Measurements from ENCODE around the gene WASF2. TPM values are rescaled to one million over a fixed set of nuclear protein-coding genes. Genes with fewer than 3 reads are reported as not detected.

WASF2 gene
- total and polyA plus RNA-seq, 4 experiments from 2014 or later: 31.6 to 164 (median 122) TPM

- Mint-ChIP-seq H3K36me3 (peaks cover 5 to 15% of the 10 kb centered on the region in 2 donors), H3K4me3 (peak overlapping the region in 3 of 8 donors; percentile 5 to 62 (median 17)), H3K27me3 (no peaks in the 10 kb centered on the region), H3K4me1 (peaks cover 13 to 36% (median 23%) of the 10 kb centered on the region in 4 donors), H3K27ac (peak overlapping the region in 6 of 7 donors; percentile 74 to 88 (median 80)), H3K9me3 (no peaks in the 10 kb centered on the region)
- Histone ChIP-seq H3K27me3 (ENCODE audit: insufficient read depth, low read length) (no peaks in the 10 kb centered on the region), H3K4me3 (ENCODE audit: low read length in 2 of 2) (no peak overlapping the region), H3K36me3 (ENCODE audit: insufficient read depth, low read length) (peaks cover 5% of the 10 kb centered on the region), H3K4me1 (ENCODE audit: insufficient read depth, low read length) (peaks cover 25% of the 10 kb centered on the region), H3K27ac (ENCODE audit: low read depth, low read length) (no peak overlapping the region), H3K9me3 (ENCODE audit: control insufficient read depth in 1 of 2, low read length in 2 of 2) (no peaks in the 10 kb centered on the region)
- ChIA-PET CTCF (ENCODE audit: partially characterized antibody) (interaction anchor here (1.4 to 2.5 kb wide), 2 partner anchors 12 to 24 kb away, joined by 3 to 10 read pairs; no protein-coding TSS in a partner anchor), POLR2A (ENCODE audit: partially characterized antibody) (interaction anchor here (1.0 kb wide), 1 partner anchor 11 kb away, joined by 3 read pairs; no protein-coding TSS in a partner anchor)
- intact Hi-C loops (cut with micrococcal nuclease): no loop called here
- no peak for DNase-seq
These were observed 42.2 kb upstream of the WASF2 start for GRCh38 chr1:27531959-27532685.

GRCh38 chr1:27530192-27530591, 40.2 kb upstream of the WASF2 start:
- Mint-ChIP-seq H3K9me3 (no peaks in the 10 kb centered on the region), H3K4me1 (peaks cover 28 to 56% (median 40%) of the 10 kb centered on the region in 4 donors), H3K27me3 (no peaks in the 10 kb centered on the region), H3K4me3 (peak overlapping the region in 1 of 8 donors; percentile 43), H3K27ac (peak overlapping the region in 2 of 7 donors; percentile 52 to 55), H3K36me3 (peaks cover 5 to 13% of the 10 kb centered on the region in 2 donors)
- no peak overlapping the region for H3K4me3 ChIP-seq (ENCODE audit: low read length in 2 of 2)
- no peak overlapping the region for H3K27ac ChIP-seq (ENCODE audit: low read depth, low read length)
- H3K36me3 ChIP-seq (ENCODE audit: insufficient read depth, low read length): peaks cover 5% of the 10 kb centered on the region
- POLR2A ChIA-PET (ENCODE audit: partially characterized antibody): interaction anchor here (0.9 kb wide), 1 partner anchor 40 kb away, joined by 3 read pairs; the partner anchor contains the start of gene WASF2
- intact Hi-C loops (cut with micrococcal nuclease): no loop called here
- H3K9me3 ChIP-seq (ENCODE audit: control insufficient read depth in 1 of 2, low read length in 2 of 2): no peaks in the 10 kb centered on the region
- DNase-seq: no peak
- peaks cover 45% of the 10 kb centered on the region for H3K4me1 ChIP-seq (ENCODE audit: insufficient read depth, low read length)
- no peaks in the 10 kb centered on the region for H3K27me3 ChIP-seq (ENCODE audit: insufficient read depth, low read length)
- CTCF ChIA-PET (ENCODE audit: partially characterized antibody): interaction anchor here (1.1 to 1.2 kb wide), 2 partner anchors 44 to 139 kb away, joined by 3 read pairs; no protein-coding TSS in a partner anchor

GRCh38 chr1:27529704-27530018, 39.7 kb upstream of the WASF2 start:
- Mint-ChIP-seq H3K27me3 (no peaks in the 10 kb centered on the region), H3K4me1 (peaks cover 31 to 61% (median 44%) of the 10 kb centered on the region in 4 donors), H3K36me3 (peaks cover 5 to 13% of the 10 kb centered on the region in 2 donors), H3K4me3 (peak overlapping the region in 4 of 8 donors; percentile 47 to 85 (median 58)), H3K9me3 (no peaks in the 10 kb centered on the region), H3K27ac (peak overlapping the region in 6 of 7 donors; percentile 19 to 84 (median 58))
- intact Hi-C loops (cut with micrococcal nuclease): loop anchor here (5.0 kb wide), 1 partner anchor 38 kb away; no protein-coding TSS in a partner anchor
- DNase-seq: no peak
- POLR2A ChIA-PET (ENCODE audit: partially characterized antibody): interaction anchor here (0.9 kb wide), 1 partner anchor 40 kb away, joined by 3 read pairs; the partner anchor contains the start of gene WASF2
- no peak overlapping the region for H3K27ac ChIP-seq (ENCODE audit: low read depth, low read length)
- CTCF ChIA-PET (ENCODE audit: partially characterized antibody): interaction anchor here (1.1 to 1.2 kb wide), 2 partner anchors 43 to 140 kb away, joined by 3 read pairs; no protein-coding TSS in a partner anchor
- H3K27me3 ChIP-seq (ENCODE audit: insufficient read depth, low read length): no peaks in the 10 kb centered on the region
- H3K4me1 ChIP-seq (ENCODE audit: insufficient read depth, low read length): peaks cover 50% of the 10 kb centered on the region
- H3K4me3 ChIP-seq (ENCODE audit: low read length in 2 of 2): no peak overlapping the region
- no peaks in the 10 kb centered on the region for H3K9me3 ChIP-seq (ENCODE audit: control insufficient read depth in 1 of 2, low read length in 2 of 2)
- H3K36me3 ChIP-seq (ENCODE audit: insufficient read depth, low read length): peaks cover 5% of the 10 kb centered on the region

- Mint-ChIP-seq H3K27ac (peak overlapping the region; percentile 19 to 91 (median 84)), H3K4me1 (peaks cover 36 to 67% (median 50%) of the 10 kb centered on the region in 4 donors), H3K9me3 (no peaks in the 10 kb centered on the region), H3K27me3 (no peaks in the 10 kb centered on the region), H3K36me3 (peaks cover 5 to 13% of the 10 kb centered on the region in 2 donors), H3K4me3 (peak overlapping the region in 7 of 8 donors; percentile 55 to 85 (median 78))
- intact Hi-C loops (cut with micrococcal nuclease): loop anchor here (5.0 kb wide), 1 partner anchor 38 kb away; no protein-coding TSS in a partner anchor
- CTCF ChIA-PET (ENCODE audit: partially characterized antibody): interaction anchor here (1.1 kb wide), 1 partner anchor 43 kb away, joined by 3 read pairs; no protein-coding TSS in a partner anchor
- DNase-seq: no peak
- Histone ChIP-seq H3K4me1 (ENCODE audit: insufficient read depth, low read length) (peaks cover 56% of the 10 kb centered on the region), H3K27me3 (ENCODE audit: insufficient read depth, low read length) (no peaks in the 10 kb centered on the region), H3K36me3 (ENCODE audit: insufficient read depth, low read length) (peaks cover 5% of the 10 kb centered on the region), H3K9me3 (ENCODE audit: control insufficient read depth in 1 of 2, low read length in 2 of 2) (no peaks in the 10 kb centered on the region), H3K4me3 (ENCODE audit: low read length in 2 of 2) (peak overlapping the region in 1 of 2 donors; percentile 34), H3K27ac (ENCODE audit: low read depth, low read length) (no peak overlapping the region)
- POLR2A ChIA-PET (ENCODE audit: partially characterized antibody): interaction anchor here (0.9 kb wide), 1 partner anchor 39 kb away, joined by 3 read pairs; the partner anchor contains the start of gene WASF2
These were observed 39.1 kb upstream of the WASF2 start for GRCh38 chr1:27528818-27529703.

GRCh38 chr1:27527890-27528817, 38.2 kb upstream of the WASF2 start:
- POLR2A ChIA-PET (ENCODE audit: partially characterized antibody): interaction anchor here (0.6 to 2.0 kb wide), 6 partner anchors 10 to 74 kb away, joined by 3 to 18 read pairs (median 3); partner anchors contain the start of gene WASF2
- Histone ChIP-seq H3K27me3 (ENCODE audit: insufficient read depth, low read length) (no peaks in the 10 kb centered on the region), H3K36me3 (ENCODE audit: insufficient read depth, low read length) (no peaks in the 10 kb centered on the region), H3K4me1 (ENCODE audit: insufficient read depth, low read length) (peaks cover 65% of the 10 kb centered on the region), H3K9me3 (ENCODE audit: control insufficient read depth in 1 of 2, low read length in 2 of 2) (no peaks in the 10 kb centered on the region), H3K27ac (ENCODE audit: low read depth, low read length) (peak overlapping the region; percentile 34), H3K4me3 (ENCODE audit: low read length in 2 of 2) (peak overlapping the region; percentile 8 to 34)
- intact Hi-C loops (cut with micrococcal nuclease): loop anchor here (5.0 kb wide), 1 partner anchor 39 kb away; no protein-coding TSS in a partner anchor
- DNase-seq: peak; percentile 49 to 65 (median 58)
- H3K36me3 Mint-ChIP-seq: peaks cover 0 to 9% of the 10 kb centered on the region in 2 donors
- H3K4me1 Mint-ChIP-seq: peaks cover 42 to 68% (median 56%) of the 10 kb centered on the region in 4 donors
- H3K9me3 Mint-ChIP-seq: no peaks in the 10 kb centered on the region
- H3K27ac Mint-ChIP-seq: peak overlapping the region; percentile 40 to 91 (median 84)
- H3K27me3 Mint-ChIP-seq: no peaks in the 10 kb centered on the region
- H3K4me3 Mint-ChIP-seq: peak overlapping the region; percentile 24 to 85 (median 80)
- CTCF ChIA-PET (ENCODE audit: partially characterized antibody): interaction anchor here (5.9 kb wide), 1 partner anchor 29 kb away, joined by 36 read pairs; no protein-coding TSS in a partner anchor
